KMS-11 (cell line): ENCODE measurements around the gene TAF11.

ENCODE experiments used
- H2AFZ ChIP-seq: fragments of 200-600 bp; sonication (generic); 2 replicates; pipeline ENCODE4 v1.6.1; 2016; ENCODE audit warnings: antibody characterized with exemption, mixed run types, low read depth
- H3K27ac ChIP-seq: fragments of 200-600 bp; sonication (generic); 2 replicates; pipeline ENCODE4 v1.6.1; 2016; ENCODE audit warnings: mild to moderate bottlenecking, mixed run types
- H3K27me3 ChIP-seq: fragments of 200-600 bp; sonication (generic); 2 replicates; pipeline ENCODE4 v1.6.1; 2017; ENCODE audit warnings: mild to moderate bottlenecking, low read depth, mixed run types, moderate library complexity; ENCODE audit not compliant: insufficient read depth
- H3K36me3 ChIP-seq: fragments of 200-600 bp; sonication (generic); 2 replicates; pipeline ENCODE4 v1.6.1; 2017; ENCODE audit warnings: mild to moderate bottlenecking, mixed run types; ENCODE audit not compliant: insufficient read depth
- H3K4me1 ChIP-seq: fragments of 200-600 bp; sonication (generic); 2 replicates; pipeline ENCODE4 v1.6.1; 2016; ENCODE audit warnings: mild to moderate bottlenecking, low read depth, mixed run types; ENCODE audit not compliant: poor library complexity, severe bottlenecking
- H3K4me2 ChIP-seq: fragments of 200-600 bp; sonication (generic); 2 replicates; pipeline ENCODE4 v1.7.0; 2016; ENCODE audit warnings: mild to moderate bottlenecking, mixed run types
- H3K4me3 ChIP-seq: fragments of 200-600 bp; sonication (generic); IDR thresholded peaks from 2 replicates; pipeline ENCODE4 v1.6.1; 2017; ENCODE audit warnings: low read depth, low read length, mixed read lengths; ENCODE audit not compliant: insufficient read depth
- H3K79me2 ChIP-seq: fragments of 200-600 bp; sonication (generic); 2 replicates; pipeline ENCODE4 v1.6.1; 2016; ENCODE audit warnings: low read depth, mixed run types; ENCODE audit not compliant: insufficient read depth
- H3K9ac ChIP-seq: fragments of 200-600 bp; sonication (generic); 2 replicates; pipeline ENCODE4 v1.6.1; 2016; ENCODE audit warnings: mild to moderate bottlenecking, mixed run types
- H4K20me1 ChIP-seq: fragments of 200-600 bp; sonication (generic); 2 replicates; pipeline ENCODE4 v1.6.1; 2016; ENCODE audit warnings: mild to moderate bottlenecking, mixed run types; ENCODE audit not compliant: insufficient read depth
- CTCF ChIP-seq: fragments of 200-600 bp; sonication (generic); conservative IDR thresholded peaks from 2 replicates; pipeline ENCODE4 v1.6.1; 2017; ENCODE audit warnings: low read depth, mild to moderate bottlenecking, antibody characterized with exemption, low read length, moderate library complexity, mixed read lengths

The TAF11 gene

GRCh38 chr6:34877259-34877658 lies 10.6 kb downstream of the TAF11 start:
- no peak for TF ChIP-seq CTCF
- H3K79me2 ChIP-seq = no peaks in the 10 kb centered on the region
- no peaks in the 10 kb centered on the region; the same call in 1 of the 2 replicates for H3K36me3 ChIP-seq
- no peak overlapping the region for H3K9ac ChIP-seq
- no peak overlapping the region for H3K27ac ChIP-seq
- no peak overlapping the region for H2AFZ ChIP-seq
- no peaks in the 10 kb centered on the region for H3K27me3 ChIP-seq
- no peak overlapping the region for H3K4me2 ChIP-seq
- peaks cover 13% of the 10 kb centered on the region for H3K4me1 ChIP-seq
- H4K20me1 ChIP-seq = no peaks in the 10 kb centered on the region
- H3K4me3 ChIP-seq = no peak overlapping the region

GRCh38 chr6:34876472-34876871 lies 11.4 kb downstream of the TAF11 start:
- Histone ChIP-seq H3K27ac (no peak overlapping the region), H3K27me3 (no peaks in the 10 kb centered on the region), H3K79me2 (no peaks in the 10 kb centered on the region), H3K36me3 (no peaks in the 10 kb centered on the region; the same call in 1 of the 2 replicates), H3K4me3 (no peak overlapping the region), H3K4me1 (peaks cover 13% of the 10 kb centered on the region), H4K20me1 (no peaks in the 10 kb centered on the region), H3K9ac (no peak overlapping the region), H2AFZ (no peak overlapping the region), H3K4me2 (no peak overlapping the region)
- no peak for TF ChIP-seq CTCF

- H3K36me3 ChIP-seq = no peaks in the 10 kb centered on the region; the same call in 1 of the 2 replicates
- H3K79me2 ChIP-seq = no peaks in the 10 kb centered on the region
- no peak overlapping the region for H3K27ac ChIP-seq
- H4K20me1 ChIP-seq = no peaks in the 10 kb centered on the region
- no peak for TF ChIP-seq CTCF
- no peak overlapping the region for H3K4me3 ChIP-seq
- no peak overlapping the region for H2AFZ ChIP-seq
- no peak overlapping the region for H3K4me2 ChIP-seq
- no peaks in the 10 kb centered on the region for H3K27me3 ChIP-seq
- H3K4me1 ChIP-seq = peaks cover 13% of the 10 kb centered on the region
- H3K9ac ChIP-seq = no peak overlapping the region
Measured at GRCh38 chr6:34875292-34876213, 12.3 kb downstream of the TAF11 start.

GRCh38 chr6:34872332-34872731 lies 15.5 kb downstream of the TAF11 start:
- TF ChIP-seq CTCF = no peak
- Histone ChIP-seq H2AFZ (no peak overlapping the region), H4K20me1 (no peaks in the 10 kb centered on the region), H3K27me3 (no peaks in the 10 kb centered on the region), H3K79me2 (no peaks in the 10 kb centered on the region), H3K4me3 (no peak overlapping the region), H3K4me1 (no peaks in the 10 kb centered on the region), H3K9ac (no peak overlapping the region), H3K36me3 (0 out of 2 replicates have a peak, but pooled peaks cover 3% of the 10 kb centered on the region), H3K4me2 (no peak overlapping the region), H3K27ac (no peak overlapping the region)
